Osteoblast (primary cell): Measurements from ENCODE around the gene PRKAR2B. TPM values are rescaled to one million over a fixed set of nuclear protein-coding genes. Genes with fewer than 3 reads are reported as not detected.

ENCODE experiments used
- DNase-seq: peaks from one replicate; pipeline ENCODE4 v3.0.0; 2011; ENCODE audit warnings: low spot score, mixed read lengths; ENCODE audit not compliant: insufficient read length; ENCODE audit errors: missing footprints
- H2AFZ ChIP-seq: 2 replicates; pipeline ENCODE4 v1.6.0; 2011; ENCODE audit warnings: mild to moderate bottlenecking, low read length
- H3K27ac ChIP-seq: 2 replicates; pipeline ENCODE4 v1.5.1; 2011; ENCODE audit warnings: mild to moderate bottlenecking, low read depth, low read length, moderate library complexity
- H3K27me3 ChIP-seq: 2 replicates; pipeline ENCODE4 v1.6.0; 2012; ENCODE audit warnings: mild to moderate bottlenecking, control low read depth, inconsistent platforms, low read length, moderate library complexity; ENCODE audit not compliant: insufficient read depth
- H3K36me3 ChIP-seq: 2 replicates; pipeline ENCODE4 v1.5.1; 2011; ENCODE audit warnings: mild to moderate bottlenecking, low read length, control low read depth, moderate library complexity; ENCODE audit not compliant: insufficient read depth
- H3K4me1 ChIP-seq: 2 replicates; pipeline ENCODE4 v1.5.1; 2011; ENCODE audit warnings: mild to moderate bottlenecking, low read length, control low read depth, moderate library complexity; ENCODE audit not compliant: insufficient read depth
- H3K4me2 ChIP-seq: 2 replicates; pipeline ENCODE4 v1.6.0; 2011; ENCODE audit warnings: mild to moderate bottlenecking, low read length; ENCODE audit not compliant: insufficient read depth
- H3K4me3 ChIP-seq: fragments of 200-600 bp; sonication (generic); 3 replicates; pipeline ENCODE4 v1.5.1; 2012; ENCODE audit warnings: mild to moderate bottlenecking, low read length, inconsistent platforms; ENCODE audit not compliant: insufficient read depth
- H3K79me2 ChIP-seq: 2 replicates; pipeline ENCODE4 v1.6.0; 2012; ENCODE audit warnings: mild to moderate bottlenecking, low read length, control low read depth, inconsistent platforms; ENCODE audit not compliant: insufficient read depth
- H3K9me3 ChIP-seq: 2 replicates; pipeline ENCODE4 v1.5.1; 2011; ENCODE audit warnings: low read depth, low read length, control low read depth
- H4K20me1 ChIP-seq: 2 replicates; pipeline ENCODE4 v1.6.0; 2012; ENCODE audit warnings: mild to moderate bottlenecking, low read length, control low read depth; ENCODE audit not compliant: insufficient read depth
- CTCF ChIP-seq: IDR thresholded peaks from 2 replicates; pipeline ENCODE4 v1.5.1; 2011; ENCODE audit warnings: mild to moderate bottlenecking, low read depth, low read length, moderate library complexity; ENCODE audit errors: extremely low read depth
- total RNA-seq: library from RNA; depleted of rRNA; stranded (reverse); fragments of >200 nt; gene quantifications from 2 replicates; pipeline ENCODE4 v1.2.3, GENCODE V29; 2012

Gene PRKAR2B
- total RNA-seq, 1 donor = 2.5 TPM

DNA sequence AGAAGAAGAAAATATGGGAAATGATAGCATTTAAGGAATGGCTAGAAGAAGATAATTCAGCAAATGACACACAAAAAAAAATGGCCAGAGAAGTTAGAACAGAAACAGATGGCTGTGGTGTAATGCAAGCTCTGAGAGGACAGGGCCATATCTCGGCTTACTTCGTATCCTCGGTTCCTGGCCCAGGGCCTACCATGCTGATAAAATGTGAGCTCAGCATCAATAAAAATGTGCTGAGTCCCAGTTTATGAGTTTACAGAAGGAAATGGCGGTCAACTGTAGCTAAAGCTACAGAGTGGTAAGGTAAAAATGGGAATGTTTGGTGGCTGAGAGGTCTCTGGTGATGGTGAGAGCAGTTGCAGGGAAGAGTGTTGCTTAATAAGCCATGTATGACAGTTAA lies 165.1 kb downstream of the PRKAR2B start:
- Histone ChIP-seq H3K4me2 (no peak overlapping the region), H3K27ac (no peak overlapping the region), H3K4me3 (no peak overlapping the region), H3K27me3 (no peaks in the 10 kb centered on the region), H3K79me2 (no peaks in the 10 kb centered on the region), H3K9me3 (no peaks in the 10 kb centered on the region), H4K20me1 (no peaks in the 10 kb centered on the region), H3K4me1 (peaks cover 11% of the 10 kb centered on the region), H2AFZ (no peak overlapping the region), H3K36me3 (peaks cover 10% of the 10 kb centered on the region)
- no peak for DNase-seq
- TF ChIP-seq CTCF = no peak

GRCh38 chr7:107210400-107210799 lies 165.9 kb downstream of the PRKAR2B start:
- no peaks in the 10 kb centered on the region for H3K79me2 ChIP-seq
- H4K20me1 ChIP-seq = no peaks in the 10 kb centered on the region
- H3K27ac ChIP-seq = no peak overlapping the region
- no peak for TF ChIP-seq CTCF
- H3K36me3 ChIP-seq = peaks cover 10% of the 10 kb centered on the region
- no peak for DNase-seq
- H2AFZ ChIP-seq = no peak overlapping the region
- H3K9me3 ChIP-seq = no peaks in the 10 kb centered on the region
- no peak overlapping the region for H3K4me2 ChIP-seq
- H3K4me1 ChIP-seq = peaks cover 11% of the 10 kb centered on the region
- no peak overlapping the region for H3K4me3 ChIP-seq
- no peaks in the 10 kb centered on the region for H3K27me3 ChIP-seq

Other genes with a start within 250 kb of the PRKAR2B start
- not detected in 2 replicates for gene PIK3CG, start 179.4 kb upstream of the PRKAR2B start, total RNA-seq
- 166 and 175 TPM in 2 replicates for gene HBP1, start 124.3 kb downstream of the PRKAR2B start, total RNA-seq